Left ventricle myocardium inferior (tissue), 1 donor: ENCODE results near the gene NR1D1. TPM values are rescaled to one million over a fixed set of nuclear protein-coding genes. Genes with fewer than 3 reads are reported as not detected.

Source experiments
- DNase-seq: peaks from one replicate; pipeline ENCODE4 v3.0.0-alpha.2; 2020
- H3K27ac ChIP-seq: fragments of 200-600 bp; replicated peaks from 2 replicates; pipeline ENCODE4 v1.8.0; 2021
- H3K27me3 ChIP-seq: fragments of 200-600 bp; 2 replicates; pipeline ENCODE4 v1.8.0; 2021; ENCODE audit warnings: low read depth
- H3K36me3 ChIP-seq: fragments of 200-600 bp; 2 replicates; pipeline ENCODE4 v1.8.0; 2021
- H3K4me1 ChIP-seq: fragments of 200-600 bp; 2 replicates; pipeline ENCODE4 v1.8.0; 2021
- H3K4me3 ChIP-seq: fragments of 200-600 bp; 2 replicates; pipeline ENCODE4 v1.8.0; 2021; ENCODE audit warnings: mild to moderate bottlenecking, moderate library complexity
- H3K9me3 ChIP-seq: fragments of 200-600 bp; replicated peaks from 2 replicates; pipeline ENCODE4 v1.8.0; 2021
- intact Hi-C: fragments of 100-400 bp; cut with micrococcal nuclease; formaldehyde crosslinking; loops from one replicate; pipeline ENCODE4 v1.11.0; 2022
- total RNA-seq: library from RNA; stranded (reverse); fragmentation: NEBNext Ultra II Directional; extraction: Animal tissue kit (Norgen Biotek cat#: 25700); gene quantifications from one replicate; pipeline ENCODE4 v1.2.1, GENCODE V29; 2021
- TF ChIP-seq, protein P1 (sequence below): fragments of 200-600 bp; IDR thresholded peaks from 2 replicates; pipeline ENCODE4 v1.8.0; 2021; ENCODE audit warnings: antibody characterized with exemption, mild to moderate bottlenecking, borderline replicate concordance
- donor health status: DM: no; HTN: yes; CAD: no; lungs with severe emphysema.

The NR1D1 gene
- total RNA-seq, 1 donor from 2014 or later, result 19.1 TPM

DNA sequence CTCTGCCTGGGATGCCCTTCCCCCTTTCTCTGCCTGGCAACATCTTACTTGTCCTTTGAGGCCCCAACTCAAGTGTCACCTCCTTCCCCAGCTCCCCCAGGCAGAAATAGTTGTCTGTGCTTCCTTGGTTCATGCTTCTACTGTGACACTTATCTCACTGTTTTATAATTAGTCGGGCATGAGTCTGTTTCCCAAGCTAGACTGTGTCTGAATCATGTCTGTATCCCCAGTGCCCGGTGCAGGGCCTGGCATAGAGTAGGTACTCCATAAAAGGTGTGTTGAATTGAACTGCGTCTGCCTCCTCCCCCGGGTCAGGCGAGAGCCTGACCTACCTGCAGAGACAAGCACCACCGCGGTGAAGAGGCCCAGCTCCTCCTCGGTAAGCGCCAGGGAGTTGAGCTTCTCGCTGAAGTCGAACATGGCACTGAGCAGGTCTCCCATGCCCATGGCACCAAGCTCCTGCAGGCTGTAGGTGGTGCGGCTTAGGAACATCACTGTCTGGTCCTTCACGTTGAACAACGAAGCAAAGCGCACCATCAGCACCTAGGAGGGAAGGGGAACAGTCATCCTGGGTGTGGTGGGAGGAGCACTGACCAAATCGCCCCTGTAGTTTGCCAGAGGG lies 6.7 kb downstream of the NR1D1 start:
- TF ChIP-seq, protein P1, sequence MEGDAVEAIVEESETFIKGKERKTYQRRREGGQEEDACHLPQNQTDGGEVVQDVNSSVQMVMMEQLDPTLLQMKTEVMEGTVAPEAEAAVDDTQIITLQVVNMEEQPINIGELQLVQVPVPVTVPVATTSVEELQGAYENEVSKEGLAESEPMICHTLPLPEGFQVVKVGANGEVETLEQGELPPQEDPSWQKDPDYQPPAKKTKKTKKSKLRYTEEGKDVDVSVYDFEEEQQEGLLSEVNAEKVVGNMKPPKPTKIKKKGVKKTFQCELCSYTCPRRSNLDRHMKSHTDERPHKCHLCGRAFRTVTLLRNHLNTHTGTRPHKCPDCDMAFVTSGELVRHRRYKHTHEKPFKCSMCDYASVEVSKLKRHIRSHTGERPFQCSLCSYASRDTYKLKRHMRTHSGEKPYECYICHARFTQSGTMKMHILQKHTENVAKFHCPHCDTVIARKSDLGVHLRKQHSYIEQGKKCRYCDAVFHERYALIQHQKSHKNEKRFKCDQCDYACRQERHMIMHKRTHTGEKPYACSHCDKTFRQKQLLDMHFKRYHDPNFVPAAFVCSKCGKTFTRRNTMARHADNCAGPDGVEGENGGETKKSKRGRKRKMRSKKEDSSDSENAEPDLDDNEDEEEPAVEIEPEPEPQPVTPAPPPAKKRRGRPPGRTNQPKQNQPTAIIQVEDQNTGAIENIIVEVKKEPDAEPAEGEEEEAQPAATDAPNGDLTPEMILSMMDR, result no peak
- H3K4me3 ChIP-seq, result peak overlapping the region; percentile 98
- no peak for DNase-seq
- peak overlapping the region; percentile 100 for H3K27ac ChIP-seq
- H3K4me1 ChIP-seq, result peaks cover 97% of the 10 kb centered on the region
- intact Hi-C loops, result no loop called here
- no peaks in the 10 kb centered on the region for H3K9me3 ChIP-seq
- H3K36me3 ChIP-seq, result peaks cover 68% of the 10 kb centered on the region
- no peaks in the 10 kb centered on the region for H3K27me3 ChIP-seq

DNA sequence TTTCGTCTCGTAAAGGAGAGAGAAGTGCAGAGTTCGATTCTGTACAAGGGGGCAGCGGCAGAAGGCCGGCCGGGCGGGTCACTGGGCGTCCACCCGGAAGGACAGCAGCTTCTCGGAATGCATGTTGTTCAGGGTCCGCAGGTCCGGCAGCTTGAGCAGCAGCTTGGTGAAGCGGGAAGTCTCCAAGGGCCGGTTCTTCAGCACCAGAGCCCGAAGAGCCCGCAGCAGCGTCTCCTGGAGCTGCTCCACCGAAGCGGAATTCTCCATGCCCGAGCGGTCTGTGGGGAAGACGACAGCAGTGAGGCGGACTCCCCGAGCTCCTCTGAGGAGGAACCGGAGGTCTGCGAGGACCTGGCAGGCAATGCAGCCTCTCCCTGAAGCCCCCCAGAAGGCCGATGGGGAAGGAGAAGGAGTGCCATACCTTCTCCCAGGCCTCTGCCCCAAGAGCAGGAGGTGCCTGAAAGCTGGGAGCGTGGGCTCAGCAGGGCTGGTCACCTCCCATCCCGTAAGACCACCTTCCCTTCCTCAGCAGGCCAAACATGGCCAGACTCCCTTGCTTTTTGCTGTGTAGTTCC lies 7.3 kb downstream of the NR1D1 start:
- Histone ChIP-seq H3K4me1 (peaks cover 91% of the 10 kb centered on the region), H3K36me3 (peaks cover 73% of the 10 kb centered on the region), H3K9me3 (no peaks in the 10 kb centered on the region), H3K4me3 (peak overlapping the region; percentile 98), H3K27me3 (no peaks in the 10 kb centered on the region), H3K27ac (peak overlapping the region; percentile 100)
- DNase-seq, result no peak
- intact Hi-C loops, result no loop called here
- TF ChIP-seq, protein P1, result no peak

DNA sequence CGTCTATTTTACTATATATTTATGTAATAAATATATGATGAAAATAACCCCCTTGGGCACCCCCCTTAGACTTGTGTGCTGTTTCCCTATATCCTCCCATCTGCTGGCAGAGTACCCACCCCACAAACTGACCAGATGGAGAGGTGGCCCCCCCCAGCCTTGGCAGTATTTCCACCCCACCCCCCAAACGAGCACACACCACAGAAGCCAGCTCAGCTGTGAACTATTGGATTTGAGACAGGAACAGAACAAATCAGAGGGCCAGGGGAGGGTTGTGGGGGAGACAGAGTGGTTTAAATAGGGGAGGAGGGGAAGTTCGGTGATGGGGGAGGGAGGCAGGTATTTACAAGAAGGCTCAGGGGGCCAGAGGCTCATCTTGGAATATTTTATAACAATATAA lies 7.8 kb downstream of the NR1D1 start:
- Histone ChIP-seq H3K4me3 (peak overlapping the region; percentile 98), H3K27me3 (no peaks in the 10 kb centered on the region), H3K9me3 (no peaks in the 10 kb centered on the region), H3K27ac (peak overlapping the region; percentile 100), H3K36me3 (peaks cover 75% of the 10 kb centered on the region), H3K4me1 (peaks cover 86% of the 10 kb centered on the region)
- no peak for DNase-seq
- TF ChIP-seq, protein P1, result no peak
- intact Hi-C loops, result no loop called here

DNA sequence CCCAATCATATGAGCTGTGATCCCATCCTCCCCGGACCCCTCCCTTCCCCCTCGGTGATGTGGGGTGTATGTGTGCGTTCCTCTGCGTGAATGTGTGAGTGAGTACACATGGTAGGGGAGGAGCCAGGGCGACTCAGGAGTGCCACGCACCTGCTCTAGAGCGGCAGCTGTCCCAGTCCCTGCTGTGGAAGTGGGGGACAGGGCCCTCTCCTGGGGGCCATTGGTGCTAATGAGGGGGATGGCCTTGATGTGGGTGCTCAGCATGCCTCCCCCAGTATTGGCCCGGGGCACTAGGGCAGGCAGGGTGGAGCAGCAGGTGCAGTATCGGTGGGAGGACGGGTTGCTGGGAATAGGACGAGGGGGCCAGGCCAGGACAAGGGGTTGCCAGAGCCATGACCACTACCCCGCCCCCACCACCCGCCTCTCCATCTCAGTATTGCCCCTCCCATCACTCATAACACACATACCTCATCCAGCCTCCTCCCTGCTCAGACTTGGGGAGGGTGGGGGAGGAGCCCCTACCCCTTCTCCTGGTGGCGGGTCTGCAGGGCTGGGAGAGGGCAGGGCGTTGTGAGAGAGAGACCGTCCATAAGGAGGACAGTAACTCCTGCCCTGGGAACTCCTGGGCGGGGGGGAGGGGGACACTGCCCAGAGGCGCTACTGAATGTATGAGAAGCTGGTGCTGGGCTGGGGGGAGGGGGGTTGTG lies 8.5 kb downstream of the NR1D1 start:
- intact Hi-C loops, result no loop called here

More for the DNA sequence above, 8.5 kb downstream of the NR1D1 start:
- Histone ChIP-seq H3K27ac (peak overlapping the region; percentile 100), H3K36me3 (peaks cover 77% of the 10 kb centered on the region), H3K4me1 (peaks cover 80% of the 10 kb centered on the region), H3K4me3 (no peak overlapping the region), H3K9me3 (no peaks in the 10 kb centered on the region), H3K27me3 (no peaks in the 10 kb centered on the region)
- no peak for DNase-seq
- TF ChIP-seq, protein P1, result no peak
